HEK293 (cell line): Measurements from ENCODE around the gene VDR.

Experiments
- CTCF ChIA-PET: fragments of 350-600 bp; formaldehyde crosslinking; extraction: SDS; loops from one replicate; lab custom pipeline; 2021; ENCODE audit warnings: antibody characterized with exemption; lab: Yijun Ruan, JAX
- POLR2A ChIA-PET: fragments of 300-600 bp; formaldehyde crosslinking; extraction: SDS; loops from one replicate; lab custom pipeline; 2020; ENCODE audit warnings: antibody characterized with exemption, inconsistent platforms; lab: Yijun Ruan, JAX
- H3K27ac ChIP-seq: fragments of 200-500 bp; sonication (Bioruptor generic); 2 replicates; pipeline ENCODE4 v1.5.1; 2014; ENCODE audit warnings: low read depth, low read length, control low read depth, inconsistent platforms; ENCODE audit errors: extremely low read depth
- H3K36me3 ChIP-seq, 2 experiments: fragments of 200-500 bp in 1 of 2; sonication (Bioruptor generic) in 1 of 2; 1 replicate in 1 of 2; 2 replicates in 1 of 2; pipeline ENCODE4 v1.5.1; 2014 to 2017; ENCODE audit warnings: inconsistent platforms in 2 of 2, low read length in 2 of 2; ENCODE audit not compliant: control insufficient read depth in 2 of 2, insufficient read depth in 1 of 2
- H3K4me1 ChIP-seq: fragments of 200-500 bp; sonication (Bioruptor generic); 2 replicates; pipeline ENCODE4 v1.5.1; 2014; ENCODE audit warnings: mild to moderate bottlenecking, low read length, inconsistent platforms; ENCODE audit not compliant: control insufficient read depth, insufficient read depth
- H3K4me3 ChIP-seq: 2 replicates; pipeline ENCODE4 v1.5.1; 2011; ENCODE audit warnings: low read depth, mild to moderate bottlenecking, control low read depth, low read length, moderate library complexity
- H3K9me3 ChIP-seq: fragments of 200-500 bp; sonication (Bioruptor generic); 2 replicates; pipeline ENCODE4 v1.5.1; 2014; ENCODE audit warnings: low read depth, low read length, inconsistent platforms; ENCODE audit not compliant: control insufficient read depth, insufficient read depth
- CTCF ChIP-seq: fragments of 450-650 bp; formaldehyde crosslinking; IDR thresholded peaks from 2 replicates; pipeline ENCODE4 v1.5.1; 2016; ENCODE audit warnings: missing biosample characterization, missing genetic modification characterization
- EGR2 ChIP-seq: fragments of 450-650 bp; formaldehyde crosslinking; IDR thresholded peaks from 2 replicates; pipeline ENCODE4 v1.5.1; 2016; ENCODE audit warnings: low read depth, missing biosample characterization, missing genetic modification characterization
- FEZF1 ChIP-seq: fragments of 450-650 bp; formaldehyde crosslinking; IDR thresholded peaks from 2 replicates; pipeline ENCODE4 v1.5.1; 2016; ENCODE audit warnings: missing biosample characterization, missing genetic modification characterization
- GLIS1 ChIP-seq: fragments of 450-650 bp; formaldehyde crosslinking; IDR thresholded peaks from 2 replicates; pipeline ENCODE4 v1.5.1; 2016; ENCODE audit warnings: missing biosample characterization, missing genetic modification characterization
- HOXD13 ChIP-seq: sonication (generic); formaldehyde crosslinking; IDR thresholded peaks from 2 replicates; pipeline ENCODE4 v1.8.0; 2022; ENCODE audit warnings: missing genetic modification reagents, borderline replicate concordance
- OSR2 ChIP-seq: fragments of 450-650 bp; formaldehyde crosslinking; IDR thresholded peaks from 2 replicates; pipeline ENCODE4 v1.5.1; 2016; ENCODE audit warnings: missing biosample characterization, missing genetic modification characterization
- PRDM1 ChIP-seq: fragments of 450-650 bp; formaldehyde crosslinking; IDR thresholded peaks from 2 replicates; pipeline ENCODE4; 2016; ENCODE audit warnings: missing biosample characterization, missing genetic modification characterization
- ZBTB7A ChIP-seq: fragments of 450-650 bp; formaldehyde crosslinking; IDR thresholded peaks from 2 replicates; pipeline ENCODE4 v1.5.1; 2016; ENCODE audit warnings: low read depth, missing biosample characterization, missing genetic modification characterization
- ZEB2 ChIP-seq: fragments of 450-650 bp; formaldehyde crosslinking; IDR thresholded peaks from 2 replicates; pipeline ENCODE4 v1.5.1; 2016; ENCODE audit warnings: missing biosample characterization, missing genetic modification characterization
- ZNF114 ChIP-seq: fragments of 450-650 bp; formaldehyde crosslinking; IDR thresholded peaks from 2 replicates; pipeline ENCODE4 v1.5.0; 2017; ENCODE audit warnings: missing biosample characterization, missing genetic modification characterization
- ZNF138 ChIP-seq: fragments of 450-650 bp; formaldehyde crosslinking; IDR thresholded peaks from 2 replicates; pipeline ENCODE4 v1.5.1; 2016; ENCODE audit warnings: missing biosample characterization, missing genetic modification characterization, borderline replicate concordance
- ZNF157 ChIP-seq: fragments of 450-650 bp; formaldehyde crosslinking; IDR thresholded peaks from 2 replicates; pipeline ENCODE4 v1.5.1; 2016; ENCODE audit warnings: missing biosample characterization, missing genetic modification characterization
- ZNF341 ChIP-seq: fragments of 450-650 bp; formaldehyde crosslinking; IDR thresholded peaks from 2 replicates; pipeline ENCODE4; 2016; ENCODE audit warnings: low read depth, missing biosample characterization, missing genetic modification characterization
- ZNF416 ChIP-seq: fragments of 450-650 bp; formaldehyde crosslinking; IDR thresholded peaks from 2 replicates; pipeline ENCODE4 v1.5.1; 2016; ENCODE audit warnings: missing biosample characterization, missing genetic modification characterization
- ZNF423 ChIP-seq: fragments of 450-650 bp; formaldehyde crosslinking; IDR thresholded peaks from 2 replicates; pipeline ENCODE4 v1.5.1; 2016; ENCODE audit warnings: missing biosample characterization, missing genetic modification characterization
- ZNF488 ChIP-seq: fragments of 450-650 bp; formaldehyde crosslinking; IDR thresholded peaks from 2 replicates; pipeline ENCODE4 v1.5.1; 2016; ENCODE audit warnings: missing biosample characterization, missing genetic modification characterization
- ZNF521 ChIP-seq: fragments of 450-650 bp; formaldehyde crosslinking; IDR thresholded peaks from 2 replicates; pipeline ENCODE4 v1.5.1; 2017; ENCODE audit warnings: missing biosample characterization, mild to moderate bottlenecking, missing genetic modification characterization
- ZNF658 ChIP-seq: fragments of 450-650 bp; formaldehyde crosslinking; IDR thresholded peaks from 2 replicates; pipeline ENCODE4; 2016; ENCODE audit warnings: missing biosample characterization, missing genetic modification characterization
- ZNF664 ChIP-seq: fragments of 450-650 bp; formaldehyde crosslinking; IDR thresholded peaks from 2 replicates; pipeline ENCODE4 v1.5.1; 2016; ENCODE audit warnings: missing biosample characterization, missing genetic modification characterization
- ZNF677 ChIP-seq: fragments of 450-650 bp; IDR thresholded peaks from 2 replicates; pipeline ENCODE4 v1.5.0; 2018; ENCODE audit warnings: missing biosample characterization, mild to moderate bottlenecking, missing genetic modification characterization, moderate library complexity
- ZNF707 ChIP-seq: fragments of 450-650 bp; formaldehyde crosslinking; IDR thresholded peaks from 2 replicates; pipeline ENCODE4 v1.5.1; 2016; ENCODE audit warnings: missing biosample characterization, missing genetic modification characterization
- ZNF837 ChIP-seq: fragments of 450-650 bp; formaldehyde crosslinking; IDR thresholded peaks from 2 replicates; pipeline ENCODE4 v1.5.1; 2016; ENCODE audit warnings: missing biosample characterization, missing genetic modification characterization
- ZNF843 ChIP-seq: fragments of 450-650 bp; formaldehyde crosslinking; IDR thresholded peaks from 2 replicates; pipeline ENCODE4 v1.5.1; 2016; ENCODE audit warnings: missing biosample characterization, missing genetic modification characterization
- ZSCAN4 ChIP-seq: fragments of 450-650 bp; formaldehyde crosslinking; IDR thresholded peaks from 2 replicates; pipeline ENCODE4 v1.5.1; 2017; ENCODE audit warnings: missing biosample characterization, missing genetic modification characterization
- TF ChIP-seq, protein P1 (sequence below): fragments of 450-650 bp; formaldehyde crosslinking; IDR thresholded peaks from 2 replicates; pipeline ENCODE4 v1.5.1; 2017; ENCODE audit warnings: missing biosample characterization, mild to moderate bottlenecking, missing genetic modification characterization, moderate library complexity
- TF ChIP-seq, protein P2 (sequence below): fragments of 450-650 bp; IDR thresholded peaks from 2 replicates; pipeline ENCODE4 v1.5.1; 2018; ENCODE audit warnings: missing biosample characterization, mild to moderate bottlenecking, missing genetic modification characterization
- TF ChIP-seq, protein P3 (sequence below): fragments of 450-650 bp; formaldehyde crosslinking; IDR thresholded peaks from 2 replicates; pipeline ENCODE4 v1.5.1; 2016; ENCODE audit warnings: missing biosample characterization, missing genetic modification characterization

Gene VDR

GRCh38 chr12:47808574-47809365 lies 96.0 kb downstream of the VDR start:
- Histone ChIP-seq H3K4me3 (no peak overlapping the region), H3K4me1 (peaks cover 25% of the 10 kb centered on the region), H3K36me3 (peaks cover 0 to 20% of the 10 kb centered on the region in 2 experiments; a peak in 1 of 3 replicates), H3K27ac (no peak overlapping the region), H3K9me3 (no peaks in the 10 kb centered on the region)
- CTCF ChIA-PET: interaction anchor here (0.7 to 14.1 kb wide), 8 partner anchors 9 to 91 kb away, joined by 3 to 234 read pairs (median 10); no protein-coding TSS in a partner anchor
- peak; percentile 37; the same call in 1 of the 2 replicates for TF ChIP-seq CTCF (tag by site-specific recombination)
- TF ChIP-seq ZNF837 (tag by site-specific recombination): no peak
- TF ChIP-seq, protein P1, sequence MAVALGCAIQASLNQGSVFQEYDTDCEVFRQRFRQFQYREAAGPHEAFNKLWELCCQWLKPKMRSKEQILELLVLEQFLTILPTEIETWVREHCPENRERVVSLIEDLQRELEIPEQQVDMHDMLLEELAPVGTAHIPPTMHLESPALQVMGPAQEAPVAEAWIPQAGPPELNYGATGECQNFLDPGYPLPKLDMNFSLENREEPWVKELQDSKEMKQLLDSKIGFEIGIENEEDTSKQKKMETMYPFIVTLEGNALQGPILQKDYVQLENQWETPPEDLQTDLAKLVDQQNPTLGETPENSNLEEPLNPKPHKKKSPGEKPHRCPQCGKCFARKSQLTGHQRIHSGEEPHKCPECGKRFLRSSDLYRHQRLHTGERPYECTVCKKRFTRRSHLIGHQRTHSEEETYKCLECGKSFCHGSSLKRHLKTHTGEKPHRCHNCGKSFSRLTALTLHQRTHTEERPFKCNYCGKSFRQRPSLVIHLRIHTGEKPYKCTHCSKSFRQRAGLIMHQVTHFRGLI (tag by site-specific recombination): no peak
- no peak for TF ChIP-seq ZNF707 (tag by site-specific recombination)
- no peak for TF ChIP-seq ZNF658 (tag by site-specific recombination)
- TF ChIP-seq, protein P2, sequence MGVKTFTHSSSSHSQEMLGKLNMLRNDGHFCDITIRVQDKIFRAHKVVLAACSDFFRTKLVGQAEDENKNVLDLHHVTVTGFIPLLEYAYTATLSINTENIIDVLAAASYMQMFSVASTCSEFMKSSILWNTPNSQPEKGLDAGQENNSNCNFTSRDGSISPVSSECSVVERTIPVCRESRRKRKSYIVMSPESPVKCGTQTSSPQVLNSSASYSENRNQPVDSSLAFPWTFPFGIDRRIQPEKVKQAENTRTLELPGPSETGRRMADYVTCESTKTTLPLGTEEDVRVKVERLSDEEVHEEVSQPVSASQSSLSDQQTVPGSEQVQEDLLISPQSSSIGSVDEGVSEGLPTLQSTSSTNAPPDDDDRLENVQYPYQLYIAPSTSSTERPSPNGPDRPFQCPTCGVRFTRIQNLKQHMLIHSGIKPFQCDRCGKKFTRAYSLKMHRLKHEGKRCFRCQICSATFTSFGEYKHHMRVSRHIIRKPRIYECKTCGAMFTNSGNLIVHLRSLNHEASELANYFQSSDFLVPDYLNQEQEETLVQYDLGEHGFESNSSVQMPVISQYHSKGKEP (tag by site-specific recombination): no peak
- TF ChIP-seq ZNF664 (tag by site-specific recombination): no peak
- no peak for TF ChIP-seq ZNF157 (tag by site-specific recombination)
- peak; percentile 44 for TF ChIP-seq FEZF1 (tag by site-specific recombination)
- TF ChIP-seq ZNF843 (tag by site-specific recombination): no peak
- no peak for TF ChIP-seq PRDM1
- TF ChIP-seq, protein P3, sequence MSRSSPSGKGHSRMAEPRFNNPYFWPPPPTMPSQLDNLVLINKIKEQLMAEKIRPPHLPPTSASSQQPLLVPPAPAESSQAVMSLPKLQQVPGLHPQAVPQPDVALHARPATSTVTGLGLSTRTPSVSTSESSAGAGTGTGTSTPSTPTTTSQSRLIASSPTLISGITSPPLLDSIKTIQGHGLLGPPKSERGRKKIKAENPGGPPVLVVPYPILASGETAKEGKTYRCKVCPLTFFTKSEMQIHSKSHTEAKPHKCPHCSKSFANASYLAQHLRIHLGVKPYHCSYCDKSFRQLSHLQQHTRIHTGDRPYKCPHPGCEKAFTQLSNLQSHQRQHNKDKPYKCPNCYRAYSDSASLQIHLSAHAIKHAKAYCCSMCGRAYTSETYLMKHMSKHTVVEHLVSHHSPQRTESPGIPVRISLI (tag by site-specific recombination): no peak
- TF ChIP-seq ZNF488 (tag by site-specific recombination): no peak
- POLR2A ChIA-PET: interaction anchor here (0.6 to 2.2 kb wide), 6 partner anchors 9 to 125 kb away, joined by 3 to 13 read pairs (median 6); partner anchors contain the start of gene HDAC7

DNA sequence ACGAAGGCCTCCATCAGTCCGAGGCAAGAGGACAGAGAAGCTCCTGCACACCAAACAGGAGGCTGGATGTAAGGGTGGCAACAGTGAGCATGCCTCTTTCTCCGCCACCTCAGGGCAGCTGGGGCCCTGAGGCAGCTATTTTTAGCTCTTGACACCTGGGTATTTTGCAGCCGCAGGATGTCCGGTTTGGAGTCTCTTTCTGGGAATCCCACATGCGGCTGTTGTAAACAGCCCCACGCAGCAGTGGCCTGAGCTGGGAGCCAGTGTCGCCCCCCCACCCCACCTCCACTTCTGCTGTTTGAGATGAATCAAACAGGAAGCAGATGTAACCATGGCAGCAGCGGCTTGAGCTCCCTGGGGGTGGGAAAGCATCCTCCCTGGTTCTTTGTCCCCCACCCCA lies 96.7 kb downstream of the VDR start:
- CTCF ChIA-PET: interaction anchor here (0.5 to 14.1 kb wide), 10 partner anchors 9 to 90 kb away, joined by 3 to 234 read pairs (median 8); no protein-coding TSS in a partner anchor
- TF ChIP-seq ZNF341 (tag by site-specific recombination) (peak; percentile 45; the same call in 1 of the 2 replicates), ZNF521 (tag by site-specific recombination) (no peak), ZNF677 (no peak), HOXD13 (no peak), ZSCAN4 (no peak), ZEB2 (tag by site-specific recombination) (no peak), ZBTB7A (tag by site-specific recombination) (no peak), GLIS1 (peak; percentile 62; the same call in 1 of the 2 replicates), EGR2 (0 out of 2 replicates have a peak, but pooled peaks have one; percentile 12), ZNF423 (tag by site-specific recombination) (no peak), ZNF114 (tag by site-specific recombination) (no peak), ZNF416 (no peak), OSR2 (tag by site-specific recombination) (no peak), ZNF138 (tag by site-specific recombination) (no peak)
- H3K4me1 ChIP-seq: peaks cover 19% of the 10 kb centered on the region

More for the DNA sequence above, 96.7 kb downstream of the VDR start:
- no peak overlapping the region for H3K27ac ChIP-seq
- peaks cover 0 to 24% of the 10 kb centered on the region in 2 experiments; a peak in 1 of 3 replicates for H3K36me3 ChIP-seq
- H3K9me3 ChIP-seq: no peaks in the 10 kb centered on the region
- POLR2A ChIA-PET: interaction anchor here (0.8 to 2.2 kb wide), 5 partner anchors 9 to 52 kb away, joined by 3 to 13 read pairs (median 7); partner anchors contain the start of gene HDAC7
- H3K4me3 ChIP-seq: no peak overlapping the region
